Kidney tubule cell (primary cell): Measurements from ENCODE around the gene NWD2.
"Not testable (repeated sequence)": the region's sequence is repeated elsewhere in the genome, so short reads cannot be mapped to it uniquely, and the experiment has no call there.

ENCODE experiments used
- DNase-seq: peaks from one replicate; pipeline ENCODE4 v3.0.0-alpha.2; 2018; ENCODE audit warnings: low spot score

The NWD2 gene

GRCh38 chr4:37470245-37470644, 225.7 kb downstream of the NWD2 start:
- no peak for DNase-seq

DNA sequence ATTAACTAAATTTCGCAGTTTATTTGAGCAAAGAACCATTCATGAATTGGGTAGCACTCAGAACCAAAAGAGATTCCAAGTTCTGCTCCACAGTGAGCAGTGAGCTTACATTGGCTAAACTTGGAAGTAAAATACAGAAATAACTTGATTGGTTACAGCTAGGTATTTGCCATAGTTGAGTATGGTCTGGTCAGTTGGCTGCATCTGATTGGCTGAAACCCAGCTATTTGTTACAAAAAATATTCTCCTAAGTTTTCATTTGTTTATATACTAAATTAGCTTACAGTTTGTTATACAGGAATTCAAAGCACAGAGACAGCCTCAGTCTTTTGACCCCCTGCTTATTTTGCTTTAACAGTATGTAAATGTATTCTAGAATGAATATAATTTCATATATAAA, 226.6 kb downstream of the NWD2 start:
- no peak for DNase-seq

DNA sequence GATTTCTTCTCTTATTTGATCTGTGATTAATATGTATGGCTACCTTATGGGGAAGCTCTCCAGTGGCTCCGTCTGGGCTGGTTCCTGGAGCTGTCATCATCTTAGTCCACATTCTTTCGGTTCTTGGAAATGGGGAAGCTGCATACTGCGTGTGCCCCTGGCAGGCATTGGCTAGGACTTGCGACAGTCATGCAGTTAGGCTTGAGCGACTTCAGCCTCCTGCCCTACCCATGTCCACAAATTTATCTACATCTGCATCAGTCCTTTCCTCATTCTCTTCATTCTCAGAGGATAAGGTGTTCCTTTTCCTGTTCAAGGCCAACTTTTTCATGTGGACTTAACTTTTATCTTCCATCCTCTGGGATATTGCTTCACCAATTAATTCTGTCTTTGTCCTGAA, 227.4 kb downstream of the NWD2 start:
- DNase-seq, result peak; percentile 99

- DNase-seq, result no peak
These were observed 229.3 kb downstream of the NWD2 start for GRCh38 chr4:37473807-37474206.

DNA sequence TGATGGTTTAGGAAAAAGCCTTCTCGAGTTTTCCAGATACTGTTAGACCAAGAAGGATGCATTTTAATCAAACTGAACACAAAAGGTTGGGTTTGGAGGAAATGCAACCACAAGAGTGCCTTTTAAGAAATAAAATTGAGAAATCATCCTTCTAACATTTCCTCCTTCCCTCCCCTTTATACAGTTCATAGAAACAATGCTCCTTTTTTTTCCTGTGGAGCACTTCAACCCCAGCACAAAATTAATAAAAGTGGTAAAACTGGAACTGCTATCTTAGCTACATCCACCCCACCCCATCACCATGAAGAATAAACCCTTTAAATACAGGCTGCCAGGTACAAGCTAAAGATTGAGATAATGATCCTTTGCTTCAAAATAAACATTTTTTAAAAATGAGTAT, 230.5 kb downstream of the NWD2 start:
- DNase-seq, result no peak

- no peak for DNase-seq
These were observed 231.2 kb downstream of the NWD2 start for GRCh38 chr4:37475776-37476175.

GRCh38 chr4:37476256-37476655, 231.7 kb downstream of the NWD2 start:
- no peak for DNase-seq

GRCh38 chr4:37476691-37477090, 232.1 kb downstream of the NWD2 start:
- no peak for DNase-seq

DNA sequence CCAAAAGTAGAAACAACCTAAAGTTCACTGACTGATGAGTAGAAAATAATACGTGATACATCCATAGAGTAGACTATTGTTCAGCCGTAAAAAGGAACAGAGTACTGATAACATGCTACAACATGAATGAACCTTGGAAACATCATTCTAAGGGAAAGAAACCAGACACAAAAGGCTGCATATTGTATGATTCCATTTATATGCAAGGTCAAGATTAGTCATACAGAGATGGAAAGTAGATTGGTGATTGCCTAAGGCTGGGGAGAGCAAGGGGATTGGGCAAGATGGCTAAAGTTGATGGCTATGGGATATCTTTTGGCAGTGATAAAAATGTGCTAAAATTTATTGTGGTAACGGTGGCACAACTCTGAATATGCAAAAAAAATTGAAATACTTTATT, 232.6 kb downstream of the NWD2 start:
- no peak for DNase-seq

DNA sequence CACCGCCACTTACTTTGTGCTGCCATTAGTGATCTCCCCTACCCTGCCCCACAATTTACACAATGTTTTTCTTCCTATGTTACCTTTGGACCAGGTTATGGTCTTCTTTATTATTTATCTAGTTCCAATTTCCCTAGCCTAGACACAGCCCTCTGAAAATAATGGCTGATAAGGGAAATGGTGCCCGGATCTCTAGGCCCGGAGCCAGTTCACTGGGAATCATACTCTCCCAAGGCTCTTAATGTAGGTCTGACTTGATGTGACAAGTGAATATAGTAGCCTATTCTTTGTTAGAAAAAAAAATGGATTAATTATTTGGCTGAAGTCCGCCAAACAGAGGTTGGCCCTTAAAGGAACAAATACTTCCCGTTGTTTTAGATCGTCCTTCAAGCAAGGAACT, 233.6 kb downstream of the NWD2 start:
- DNase-seq, result no peak

DNA sequence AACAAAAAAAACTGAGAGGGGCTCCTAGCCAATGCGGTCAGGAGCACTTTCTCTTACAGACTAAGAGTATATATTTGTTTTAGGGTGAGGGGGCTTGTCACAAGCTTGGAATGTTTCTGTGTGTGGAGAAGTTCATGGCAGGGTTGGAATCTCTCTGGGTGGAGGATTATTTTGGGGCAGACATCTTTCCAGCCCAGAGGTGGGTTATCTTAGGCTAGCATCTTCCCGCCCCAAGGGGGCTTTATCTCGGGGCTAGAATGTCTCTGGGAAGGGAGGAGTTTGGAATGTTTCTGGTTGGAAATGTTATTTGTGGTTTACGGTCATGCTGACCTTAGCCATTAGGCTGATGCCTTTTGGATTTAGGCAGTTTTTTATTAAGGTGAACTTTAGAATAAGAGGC, 236.0 kb downstream of the NWD2 start:
- DNase-seq, result no peak

DNA sequence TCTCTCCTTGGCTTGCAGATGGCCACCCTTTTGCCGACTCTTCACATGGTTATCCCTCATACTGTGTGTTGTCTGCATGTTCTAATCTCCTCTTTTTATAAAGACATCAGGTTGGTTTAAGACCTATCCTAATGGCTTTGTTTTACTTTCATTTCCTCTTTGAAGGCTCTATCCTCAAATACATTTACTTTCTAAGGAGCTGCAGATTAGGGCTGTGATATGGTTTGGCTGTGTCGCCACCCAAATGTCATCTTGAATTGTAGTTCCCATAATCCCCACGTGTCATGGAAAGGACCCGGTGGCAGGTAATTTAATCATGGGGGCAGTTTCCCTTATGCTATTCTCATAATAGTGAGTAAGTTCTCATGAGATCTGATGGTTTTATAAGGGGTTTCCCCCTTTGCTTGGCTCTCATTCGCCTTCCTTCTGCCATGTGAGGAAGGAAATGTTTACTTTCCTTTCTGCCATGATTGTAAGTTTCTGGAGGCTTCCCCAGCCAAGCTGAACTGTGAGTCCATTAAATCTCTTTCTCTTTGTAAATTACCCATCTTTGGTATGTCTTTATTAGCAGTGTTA, 237.1 kb downstream of the NWD2 start:
- DNase-seq, result no peak

GRCh38 chr4:37482236-37482913, 237.8 kb downstream of the NWD2 start:
- no peak for DNase-seq

- no peak for DNase-seq
These were observed 239.1 kb downstream of the NWD2 start for GRCh38 chr4:37483610-37484009.

DNA sequence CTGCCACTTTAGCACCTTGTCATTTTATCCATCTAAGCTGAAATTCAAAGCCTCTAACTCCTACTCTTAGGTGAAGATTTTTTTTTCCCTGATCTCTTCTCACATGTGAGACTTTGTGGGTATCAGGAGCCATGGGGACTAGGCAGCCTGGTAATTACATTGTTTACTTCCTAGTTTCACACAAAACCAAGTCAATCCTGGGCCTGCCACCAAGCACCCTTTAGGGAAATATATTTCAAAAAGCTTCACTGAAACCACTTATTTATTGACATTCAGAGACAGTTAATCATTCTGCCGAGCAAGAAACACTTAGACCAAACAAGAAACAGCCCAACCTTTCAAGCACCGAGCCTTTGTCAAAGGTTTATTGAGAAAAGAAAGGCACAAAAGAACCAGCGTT, 241.6 kb downstream of the NWD2 start:
- peak; percentile 47 for DNase-seq

DNA sequence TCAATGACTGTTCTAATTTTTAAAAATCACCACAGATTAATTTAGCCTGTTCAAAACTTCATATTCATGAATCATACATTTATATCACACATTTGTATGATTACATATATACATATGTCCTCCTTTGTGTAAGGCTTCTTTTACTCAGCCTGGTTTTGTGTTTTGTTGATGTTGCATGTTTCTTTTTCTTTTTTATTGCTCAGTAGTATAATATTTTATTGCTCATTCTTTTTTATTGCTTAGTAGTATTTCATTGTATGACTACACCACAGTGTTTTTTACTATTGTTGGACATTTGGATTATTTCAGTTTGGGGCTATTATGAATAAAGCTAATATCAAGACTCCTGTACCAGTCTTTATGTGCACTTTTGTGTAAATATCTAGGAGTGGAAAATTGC, 243.1 kb downstream of the NWD2 start:
- DNase-seq, result no peak

DNA sequence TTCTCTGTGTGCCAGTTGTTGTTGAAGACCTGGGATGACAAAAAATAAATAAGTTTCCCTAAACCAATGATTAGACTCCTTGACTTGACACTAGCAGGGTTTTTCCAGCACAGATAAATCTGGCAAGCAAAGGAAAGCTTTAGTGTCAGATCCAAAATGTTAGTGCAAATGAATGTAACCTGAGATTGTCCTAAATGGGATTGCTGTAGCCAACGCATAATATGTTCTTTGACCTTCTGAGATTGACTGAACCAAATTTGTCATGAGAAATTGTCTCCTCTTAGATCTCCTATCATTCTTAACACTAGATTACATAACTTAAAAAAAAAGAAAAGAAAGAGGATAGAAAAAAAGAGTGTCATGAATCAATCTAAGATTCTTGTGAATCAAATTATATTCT, 245.2 kb downstream of the NWD2 start:
- DNase-seq, result no peak

GRCh38 chr4:37490391-37491347, 246.1 kb downstream of the NWD2 start:
- peak; percentile 64 for DNase-seq

GRCh38 chr4:37495353-37495752, 250.8 kb downstream of the NWD2 start:
- DNase-seq, result not testable (repeated sequence)
